ENCODE measurements around the gene FSCB. TPM values are rescaled to one million over a fixed set of nuclear protein-coding genes. Genes with fewer than 3 reads are reported as not detected.

The FSCB gene, protein sequence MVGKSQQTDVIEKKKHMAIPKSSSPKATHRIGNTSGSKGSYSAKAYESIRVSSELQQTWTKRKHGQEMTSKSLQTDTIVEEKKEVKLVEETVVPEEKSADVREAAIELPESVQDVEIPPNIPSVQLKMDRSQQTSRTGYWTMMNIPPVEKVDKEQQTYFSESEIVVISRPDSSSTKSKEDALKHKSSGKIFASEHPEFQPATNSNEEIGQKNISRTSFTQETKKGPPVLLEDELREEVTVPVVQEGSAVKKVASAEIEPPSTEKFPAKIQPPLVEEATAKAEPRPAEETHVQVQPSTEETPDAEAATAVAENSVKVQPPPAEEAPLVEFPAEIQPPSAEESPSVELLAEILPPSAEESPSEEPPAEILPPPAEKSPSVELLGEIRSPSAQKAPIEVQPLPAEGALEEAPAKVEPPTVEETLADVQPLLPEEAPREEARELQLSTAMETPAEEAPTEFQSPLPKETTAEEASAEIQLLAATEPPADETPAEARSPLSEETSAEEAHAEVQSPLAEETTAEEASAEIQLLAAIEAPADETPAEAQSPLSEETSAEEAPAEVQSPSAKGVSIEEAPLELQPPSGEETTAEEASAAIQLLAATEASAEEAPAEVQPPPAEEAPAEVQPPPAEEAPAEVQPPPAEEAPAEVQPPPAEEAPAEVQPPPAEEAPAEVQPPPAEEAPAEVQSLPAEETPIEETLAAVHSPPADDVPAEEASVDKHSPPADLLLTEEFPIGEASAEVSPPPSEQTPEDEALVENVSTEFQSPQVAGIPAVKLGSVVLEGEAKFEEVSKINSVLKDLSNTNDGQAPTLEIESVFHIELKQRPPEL
- total RNA-seq (not detected in 2 replicates), polyA plus RNA-seq (not detected in 2 replicates)

DNA sequence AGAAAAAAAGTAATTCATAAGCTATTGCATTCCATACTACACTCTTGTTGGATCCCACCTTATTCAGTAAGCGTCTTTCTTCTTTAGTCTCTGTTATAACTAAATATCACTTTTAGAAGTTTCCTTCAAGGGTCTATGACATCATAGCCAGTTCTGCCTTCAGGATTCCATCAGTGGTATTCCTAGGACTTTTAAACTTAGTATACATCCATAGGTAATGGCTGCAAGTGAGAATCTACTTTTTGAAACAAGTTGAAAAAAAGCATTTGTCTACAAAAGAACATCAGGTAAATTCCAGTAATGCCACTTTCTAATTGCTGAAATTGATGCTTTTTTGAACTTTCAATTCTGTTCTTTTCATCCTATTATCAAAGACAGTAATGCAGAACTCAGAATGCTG lies at the start of gene FSCB:
FSCB (minus strand) TSS at position 101 of the 400 bp plus-strand sequence. CDS start 296 bp downstream, outside the sequence.
- TF ChIP-seq EZH2phosphoT487 (IDR thresholded peaks at IDR 0.05; ENCODE audit: low read depth, severe bottlenecking, unreplicated experiment): no peak
- TF ChIP-seq, protein P1, sequence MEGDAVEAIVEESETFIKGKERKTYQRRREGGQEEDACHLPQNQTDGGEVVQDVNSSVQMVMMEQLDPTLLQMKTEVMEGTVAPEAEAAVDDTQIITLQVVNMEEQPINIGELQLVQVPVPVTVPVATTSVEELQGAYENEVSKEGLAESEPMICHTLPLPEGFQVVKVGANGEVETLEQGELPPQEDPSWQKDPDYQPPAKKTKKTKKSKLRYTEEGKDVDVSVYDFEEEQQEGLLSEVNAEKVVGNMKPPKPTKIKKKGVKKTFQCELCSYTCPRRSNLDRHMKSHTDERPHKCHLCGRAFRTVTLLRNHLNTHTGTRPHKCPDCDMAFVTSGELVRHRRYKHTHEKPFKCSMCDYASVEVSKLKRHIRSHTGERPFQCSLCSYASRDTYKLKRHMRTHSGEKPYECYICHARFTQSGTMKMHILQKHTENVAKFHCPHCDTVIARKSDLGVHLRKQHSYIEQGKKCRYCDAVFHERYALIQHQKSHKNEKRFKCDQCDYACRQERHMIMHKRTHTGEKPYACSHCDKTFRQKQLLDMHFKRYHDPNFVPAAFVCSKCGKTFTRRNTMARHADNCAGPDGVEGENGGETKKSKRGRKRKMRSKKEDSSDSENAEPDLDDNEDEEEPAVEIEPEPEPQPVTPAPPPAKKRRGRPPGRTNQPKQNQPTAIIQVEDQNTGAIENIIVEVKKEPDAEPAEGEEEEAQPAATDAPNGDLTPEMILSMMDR (IDR thresholded peaks at IDR 0.05; ENCODE audit: poor library complexity): no peak
- no peak for TF ChIP-seq EZH2 (IDR thresholded peaks at IDR 0.05; ENCODE audit: borderline replicate concordance)
- H3K4me1 ChIP-seq (ENCODE audit: insufficient read depth): no peaks in the 10 kb centered on the region
- H3K4me3 ChIP-seq: no peak within 1 kb of the TSS
- H3K9me3 ChIP-seq (ENCODE audit: low read depth): no peaks in the 10 kb centered on the region
- WGBS (ENCODE audit: low lambda C conversion rate, missing lambda C conversion rate): 93% methylated on average over 1 of the region's 1 CpG
- no peak for DNase-seq (ENCODE audit: low spot score)
- no peaks in the 10 kb centered on the region for H3K79me2 ChIP-seq
- H3K4me2 ChIP-seq: no peak within 1 kb of the TSS
- H3K36me3 ChIP-seq (replicated peaks; ENCODE audit: insufficient read depth, low read depth): no peaks in the 10 kb centered on the region
- H3K9me2 ChIP-seq (replicated peaks; ENCODE audit: insufficient read depth): no peaks in the 10 kb centered on the region
- no peaks in the 10 kb centered on the region for H3K27me3 ChIP-seq
- H2AFZ ChIP-seq: no peak within 1 kb of the TSS
- H3K27ac ChIP-seq: no peak within 1 kb of the TSS
- no peaks in the 10 kb centered on the region for H4K20me1 ChIP-seq (ENCODE audit: insufficient read depth, poor library complexity, severe bottlenecking)

DNA sequence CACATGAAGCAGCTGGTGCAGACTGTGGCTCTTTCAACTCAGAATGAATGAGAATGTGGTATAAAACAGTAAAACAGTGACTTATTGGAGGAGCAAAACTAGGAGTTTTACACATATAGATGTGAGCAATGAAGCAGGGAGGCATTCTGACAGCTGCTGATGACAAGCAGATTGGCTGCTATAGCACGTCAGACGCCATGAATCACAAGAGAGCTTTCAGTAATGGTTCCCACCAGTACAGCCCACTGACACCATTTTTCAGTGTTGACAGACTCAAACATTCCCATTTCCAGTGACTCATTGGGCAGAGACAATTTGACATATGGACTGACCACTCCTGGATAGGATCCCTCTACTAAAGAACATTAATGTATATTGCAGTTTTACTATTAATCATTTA lies 24.6 kb upstream of the FSCB start:
- H3K9me2 ChIP-seq (replicated peaks; ENCODE audit: insufficient read depth): no peaks in the 10 kb centered on the region
- H3K27ac ChIP-seq: no peak overlapping the region
- H3K9me3 ChIP-seq (ENCODE audit: low read depth): no peaks in the 10 kb centered on the region
- H4K20me1 ChIP-seq (ENCODE audit: insufficient read depth, poor library complexity, severe bottlenecking): no peaks in the 10 kb centered on the region
- H3K4me3 ChIP-seq: no peak overlapping the region
- no peak overlapping the region for H3K4me2 ChIP-seq
- no peaks in the 10 kb centered on the region for H3K79me2 ChIP-seq
- TF ChIP-seq EZH2 (IDR thresholded peaks at IDR 0.05; ENCODE audit: borderline replicate concordance): no peak
- TF ChIP-seq, protein P1 (IDR thresholded peaks at IDR 0.05; ENCODE audit: poor library complexity): no peak
- no peak for TF ChIP-seq EZH2phosphoT487 (IDR thresholded peaks at IDR 0.05; ENCODE audit: low read depth, severe bottlenecking, unreplicated experiment)
- no peak for DNase-seq (ENCODE audit: low spot score)
- 88% methylated on average over 2 of the region's 2 CpGs for WGBS (ENCODE audit: low lambda C conversion rate, missing lambda C conversion rate)
- H3K4me1 ChIP-seq (ENCODE audit: insufficient read depth): peaks cover 8% of the 10 kb centered on the region
- H2AFZ ChIP-seq: no peak overlapping the region
- H3K27me3 ChIP-seq: no peaks in the 10 kb centered on the region
- no peaks in the 10 kb centered on the region for H3K36me3 ChIP-seq (replicated peaks; ENCODE audit: insufficient read depth, low read depth)

DNA sequence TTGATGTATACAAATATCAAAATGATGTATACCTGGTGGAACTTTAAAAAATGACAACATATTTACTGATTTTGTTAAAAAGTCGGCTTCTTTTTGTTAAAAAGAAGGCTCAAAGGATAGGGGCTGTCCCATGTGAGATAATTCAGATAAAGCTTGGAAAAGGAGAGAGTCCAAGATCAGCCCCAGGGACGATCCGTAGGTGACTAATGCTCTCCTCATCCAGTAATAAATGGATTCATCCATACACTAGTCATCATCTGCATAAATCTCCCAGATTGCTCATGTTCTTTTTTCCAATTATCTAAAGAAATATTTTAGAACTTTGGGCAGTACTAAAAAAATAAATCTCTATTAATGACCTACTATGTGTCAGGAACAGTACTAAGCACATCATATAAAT lies 23.4 kb upstream of the FSCB start:
- no peak for TF ChIP-seq EZH2 (IDR thresholded peaks at IDR 0.05; ENCODE audit: borderline replicate concordance)
- TF ChIP-seq, protein P1 (IDR thresholded peaks at IDR 0.05; ENCODE audit: poor library complexity): no peak
- no peak for TF ChIP-seq EZH2phosphoT487 (IDR thresholded peaks at IDR 0.05; ENCODE audit: low read depth, severe bottlenecking, unreplicated experiment)
- H3K36me3 ChIP-seq (replicated peaks; ENCODE audit: insufficient read depth, low read depth): no peaks in the 10 kb centered on the region
- no peak overlapping the region for H3K4me2 ChIP-seq
- H4K20me1 ChIP-seq (ENCODE audit: insufficient read depth, poor library complexity, severe bottlenecking): no peaks in the 10 kb centered on the region
- H2AFZ ChIP-seq: no peak overlapping the region
- 81% methylated on average over 3 of the region's 3 CpGs for WGBS (ENCODE audit: low lambda C conversion rate, missing lambda C conversion rate)
- H3K9me2 ChIP-seq (replicated peaks; ENCODE audit: insufficient read depth): no peaks in the 10 kb centered on the region
- no peaks in the 10 kb centered on the region for H3K27me3 ChIP-seq
- no peaks in the 10 kb centered on the region for H3K9me3 ChIP-seq (ENCODE audit: low read depth)
- no peaks in the 10 kb centered on the region for H3K79me2 ChIP-seq
- no peak overlapping the region for H3K4me3 ChIP-seq
- no peak for DNase-seq (ENCODE audit: low spot score)
- peaks cover 8% of the 10 kb centered on the region for H3K4me1 ChIP-seq (ENCODE audit: insufficient read depth)
- H3K27ac ChIP-seq: no peak overlapping the region
